SK-N-SH treated with all-trans-retinoic acid at 6 μM for 48 hours (cell line): ENCODE results near the gene TARS2.

Experiments used
- ATAC-seq: fragments of 200-7000 bp; cut with Tn5 transposase; 3 replicates; pipeline ENCODE4 v1.9.1; 2020; ENCODE audit warnings: mild to moderate bottlenecking, moderate library complexity
- RARB ChIP-seq: fragments of 250-450 bp; sonication (Bioruptor Pico); IDR thresholded peaks from 2 replicates; pipeline ENCODE4 v1.8.0; 2021; ENCODE audit warnings: mild to moderate bottlenecking, moderate library complexity
- SNAI2 ChIP-seq: fragments of 250-450 bp; sonication (Bioruptor Pico); IDR thresholded peaks from 2 replicates; pipeline ENCODE4 v1.5.0; 2020; ENCODE audit warnings: mild to moderate bottlenecking, moderate library complexity
- TCF4 ChIP-seq: fragments of 250-450 bp; sonication (Bioruptor Pico); IDR thresholded peaks from 2 replicates; pipeline ENCODE4 v1.8.0; 2021; ENCODE audit warnings: mild to moderate bottlenecking, moderate library complexity, borderline replicate concordance
- TOX ChIP-seq: fragments of 250-450 bp; sonication (Bioruptor Pico); IDR thresholded peaks from 2 replicates; pipeline ENCODE4 v1.8.0; 2021; ENCODE audit warnings: mild to moderate bottlenecking, moderate library complexity, borderline replicate concordance
- ZC3H10 ChIP-seq: fragments of 250-450 bp; sonication (Bioruptor Pico); IDR thresholded peaks from 2 replicates; pipeline ENCODE4 v1.5.1; 2021; ENCODE audit warnings: mild to moderate bottlenecking, moderate library complexity
- ZFP3 ChIP-seq: fragments of 250-450 bp; sonication (Bioruptor Pico); IDR thresholded peaks from 2 replicates; pipeline ENCODE4 v1.5.0; 2020; ENCODE audit warnings: mild to moderate bottlenecking, moderate library complexity
- ZNF565 ChIP-seq: fragments of 450-650 bp; formaldehyde crosslinking; conservative IDR thresholded peaks from 2 replicates; pipeline ENCODE4 v1.5.0; 2020; ENCODE audit warnings: low read depth, mild to moderate bottlenecking, moderate library complexity
- ZNF70 ChIP-seq: fragments of 450-650 bp; formaldehyde crosslinking; IDR thresholded peaks from 2 replicates; pipeline ENCODE4 v1.5.0; 2020; ENCODE audit warnings: mild to moderate bottlenecking, moderate library complexity
- ZNF8 ChIP-seq: fragments of 450-650 bp; formaldehyde crosslinking; IDR thresholded peaks from 2 replicates; pipeline ENCODE4 v1.5.0; 2020; ENCODE audit warnings: mild to moderate bottlenecking, moderate library complexity
- TF ChIP-seq, protein P1 (sequence below): fragments of 250-450 bp; sonication (Bioruptor Pico); IDR thresholded peaks from 2 replicates; pipeline ENCODE4 v1.5.1; 2020; ENCODE audit warnings: low read depth, mild to moderate bottlenecking, moderate library complexity

TARS2 gene

DNA sequence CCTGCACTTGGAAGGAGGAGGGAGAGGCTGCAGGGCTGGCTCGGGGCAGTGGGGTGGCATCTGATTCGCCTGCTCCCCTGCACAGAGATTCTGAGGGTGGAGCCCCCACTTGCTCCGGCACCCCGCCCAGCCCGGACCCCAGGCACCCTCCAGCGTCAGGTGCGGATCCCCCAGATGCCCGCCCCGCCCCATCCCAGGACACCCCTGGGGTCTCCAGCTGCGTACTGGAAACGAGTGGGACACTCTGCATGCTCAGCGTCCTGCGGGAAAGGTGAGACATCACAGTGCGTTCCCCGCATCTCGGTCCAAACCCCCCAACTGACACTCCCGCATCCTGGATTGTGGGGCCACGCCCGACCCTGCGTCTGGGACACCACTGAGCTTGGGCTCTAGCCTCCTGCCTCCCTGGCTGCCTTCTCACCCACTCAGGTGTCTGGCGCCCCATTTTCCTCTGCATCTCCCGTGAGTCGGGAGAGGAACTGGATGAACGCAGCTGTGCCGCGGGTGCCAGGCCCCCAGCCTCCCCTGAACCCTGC, 69.9 kb downstream of the TARS2 start:
- no peak for ATAC-seq
- TF ChIP-seq ZNF8 (CRISPR knock-in tag): no peak
- no peak for TF ChIP-seq RARB
- no peak for TF ChIP-seq TCF4
- no peak for TF ChIP-seq ZNF565 (CRISPR knock-in tag)
- TF ChIP-seq TOX (CRISPR knock-in tag): no peak
- TF ChIP-seq ZC3H10 (CRISPR knock-in tag): no peak
- no peak for TF ChIP-seq ZFP3 (CRISPR knock-in tag)
- no peak for TF ChIP-seq SNAI2
- TF ChIP-seq ZNF70 (CRISPR knock-in tag): no peak
- TF ChIP-seq, protein P1, sequence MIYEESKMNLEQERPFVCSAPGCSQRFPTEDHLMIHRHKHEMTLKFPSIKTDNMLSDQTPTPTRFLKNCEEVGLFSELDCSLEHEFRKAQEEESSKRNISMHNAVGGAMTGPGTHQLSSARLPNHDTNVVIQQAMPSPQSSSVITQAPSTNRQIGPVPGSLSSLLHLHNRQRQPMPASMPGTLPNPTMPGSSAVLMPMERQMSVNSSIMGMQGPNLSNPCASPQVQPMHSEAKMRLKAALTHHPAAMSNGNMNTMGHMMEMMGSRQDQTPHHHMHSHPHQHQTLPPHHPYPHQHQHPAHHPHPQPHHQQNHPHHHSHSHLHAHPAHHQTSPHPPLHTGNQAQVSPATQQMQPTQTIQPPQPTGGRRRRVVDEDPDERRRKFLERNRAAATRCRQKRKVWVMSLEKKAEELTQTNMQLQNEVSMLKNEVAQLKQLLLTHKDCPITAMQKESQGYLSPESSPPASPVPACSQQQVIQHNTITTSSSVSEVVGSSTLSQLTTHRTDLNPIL (CRISPR knock-in tag): no peak
